Tibial nerve (tissue), 3 donors: ENCODE measurements around the gene G6PD.
"Not testable (repeated sequence)": the region's sequence is repeated elsewhere in the genome, so short reads cannot be mapped to it uniquely, and the experiment has no call there.

Source experiments
- CTCF ChIP-seq, 5 experiments: fragments of 200-600 bp in 3 of 5; fragments of 450-650 bp in 2 of 5; sonication (generic) in 3 of 5; IDR thresholded peaks; one replicate each; pipeline ENCODE4 v1.5.1; 2016 to 2019; ENCODE audit warnings: antibody characterized with exemption in 5 of 5, mild to moderate bottlenecking in 3 of 5, moderate library complexity in 2 of 5
- POLR2A ChIP-seq, 2 donors: fragments of 450-650 bp; IDR thresholded peaks; one replicate each; pipeline ENCODE4 v1.6.1; 2017; ENCODE audit warnings: antibody characterized with exemption in 2 of 2, mild to moderate bottlenecking in 2 of 2, moderate library complexity in 2 of 2

GRCh38 chrX:154501423-154501822, 45.2 kb downstream of the G6PD start:
- not testable (repeated sequence) for TF ChIP-seq CTCF, POLR2A (IDR thresholded peaks at IDR 0.05)
